Measurements from ENCODE around the gene ILRUN. TPM values are rescaled to one million over a fixed set of nuclear protein-coding genes. Genes with fewer than 3 reads are reported as not detected.

Gene ILRUN
- polyA plus RNA-seq, 1 of the 3 experiments (the other 2 are of a cell fraction) = 19.5 TPM

DNA sequence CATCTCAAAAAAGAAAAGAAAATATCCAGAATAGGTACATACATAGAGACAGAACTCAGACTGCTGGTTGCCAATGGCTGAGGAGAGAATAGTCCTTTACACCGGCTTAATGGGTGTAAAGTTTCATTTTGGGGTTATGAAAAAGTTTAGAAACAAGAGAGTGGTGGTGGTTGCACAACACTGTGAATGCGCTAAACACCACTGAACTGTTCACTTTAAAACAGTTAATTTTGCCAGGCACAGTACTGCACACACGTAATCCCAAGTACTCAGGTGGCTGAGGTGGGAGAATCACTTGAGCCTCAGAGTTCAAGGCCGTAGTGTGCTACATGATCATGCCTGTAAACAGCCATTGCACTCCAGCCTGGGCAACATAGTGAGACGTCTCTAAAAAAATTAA, 7.6 kb downstream of the ILRUN start:
- ChIA-PET CTCF (no interaction called here), POLR2A (no interaction called here)
- H3K4me3 ChIP-seq (ENCODE audit: low read depth in 2 of 2, low read length in 1 of 2) = no peak overlapping the region
- no peak overlapping the region for H3K27ac ChIP-seq (ENCODE audit: low read depth in 2 of 2, low read length in 1 of 2)
- H3K4me1 ChIP-seq (ENCODE audit: control insufficient read depth in 1 of 2, insufficient read depth in 2 of 2, low read depth in 1 of 2, low read length in 1 of 2) = peaks cover 2 to 3% of the 10 kb centered on the region in 2 experiments; a peak in 1 of 4 replicates
- no peaks in the 10 kb centered on the region for H3K9me2 ChIP-seq
- H3K79me2 ChIP-seq (ENCODE audit: insufficient read depth) = peaks cover 94% of the 10 kb centered on the region
- H2AFZ ChIP-seq (ENCODE audit: low read depth) = no peak overlapping the region
- peaks cover 37% of the 10 kb centered on the region for H4K20me1 ChIP-seq (ENCODE audit: insufficient read depth)
- no peak overlapping the region for H3K9ac ChIP-seq
- WGBS (ENCODE audit: low lambda C conversion rate) = 94% methylated on average over 5 of the region's 5 CpGs
- TF ChIP-seq, protein P1, sequence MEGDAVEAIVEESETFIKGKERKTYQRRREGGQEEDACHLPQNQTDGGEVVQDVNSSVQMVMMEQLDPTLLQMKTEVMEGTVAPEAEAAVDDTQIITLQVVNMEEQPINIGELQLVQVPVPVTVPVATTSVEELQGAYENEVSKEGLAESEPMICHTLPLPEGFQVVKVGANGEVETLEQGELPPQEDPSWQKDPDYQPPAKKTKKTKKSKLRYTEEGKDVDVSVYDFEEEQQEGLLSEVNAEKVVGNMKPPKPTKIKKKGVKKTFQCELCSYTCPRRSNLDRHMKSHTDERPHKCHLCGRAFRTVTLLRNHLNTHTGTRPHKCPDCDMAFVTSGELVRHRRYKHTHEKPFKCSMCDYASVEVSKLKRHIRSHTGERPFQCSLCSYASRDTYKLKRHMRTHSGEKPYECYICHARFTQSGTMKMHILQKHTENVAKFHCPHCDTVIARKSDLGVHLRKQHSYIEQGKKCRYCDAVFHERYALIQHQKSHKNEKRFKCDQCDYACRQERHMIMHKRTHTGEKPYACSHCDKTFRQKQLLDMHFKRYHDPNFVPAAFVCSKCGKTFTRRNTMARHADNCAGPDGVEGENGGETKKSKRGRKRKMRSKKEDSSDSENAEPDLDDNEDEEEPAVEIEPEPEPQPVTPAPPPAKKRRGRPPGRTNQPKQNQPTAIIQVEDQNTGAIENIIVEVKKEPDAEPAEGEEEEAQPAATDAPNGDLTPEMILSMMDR (IDR thresholded peaks at IDR 0.05) = no peak
- TF ChIP-seq TEAD4 (IDR thresholded peaks at IDR 0.05; ENCODE audit: borderline replicate concordance, insufficient read depth) (no peak), JUND (IDR thresholded peaks at IDR 0.05) (no peak), NRF1 (IDR thresholded peaks at IDR 0.05; ENCODE audit: low read depth, low read length) (no peak), CHD2 (IDR thresholded peaks at IDR 0.05; ENCODE audit: low read length, partially characterized antibody) (no peak), SIN3A (IDR thresholded peaks at IDR 0.05; ENCODE audit: borderline replicate concordance, low read depth, low read length) (no peak), POLR2AphosphoS5 (IDR thresholded peaks at IDR 0.05; ENCODE audit: low read depth, low read length) (no peak), SMC3 (IDR thresholded peaks at IDR 0.05; ENCODE audit: low read depth, low read length) (no peak), FOSL2 (IDR thresholded peaks at IDR 0.05; ENCODE audit: borderline replicate concordance, low read depth) (no peak), EP300 (IDR thresholded peaks at IDR 0.05; ENCODE audit: borderline replicate concordance in 1 of 2, low read depth in 1 of 2, low read length in 1 of 2) (no peak), EZH2phosphoT487 (IDR thresholded peaks at IDR 0.05; ENCODE audit: borderline replicate concordance, low read depth) (no peak)
- TF ChIP-seq, protein P2, sequence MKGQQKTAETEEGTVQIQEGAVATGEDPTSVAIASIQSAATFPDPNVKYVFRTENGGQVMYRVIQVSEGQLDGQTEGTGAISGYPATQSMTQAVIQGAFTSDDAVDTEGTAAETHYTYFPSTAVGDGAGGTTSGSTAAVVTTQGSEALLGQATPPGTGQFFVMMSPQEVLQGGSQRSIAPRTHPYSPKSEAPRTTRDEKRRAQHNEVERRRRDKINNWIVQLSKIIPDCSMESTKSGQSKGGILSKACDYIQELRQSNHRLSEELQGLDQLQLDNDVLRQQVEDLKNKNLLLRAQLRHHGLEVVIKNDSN (IDR thresholded peaks at IDR 0.05; ENCODE audit: borderline replicate concordance, low read depth) = no peak
- TF ChIP-seq, protein P3, sequence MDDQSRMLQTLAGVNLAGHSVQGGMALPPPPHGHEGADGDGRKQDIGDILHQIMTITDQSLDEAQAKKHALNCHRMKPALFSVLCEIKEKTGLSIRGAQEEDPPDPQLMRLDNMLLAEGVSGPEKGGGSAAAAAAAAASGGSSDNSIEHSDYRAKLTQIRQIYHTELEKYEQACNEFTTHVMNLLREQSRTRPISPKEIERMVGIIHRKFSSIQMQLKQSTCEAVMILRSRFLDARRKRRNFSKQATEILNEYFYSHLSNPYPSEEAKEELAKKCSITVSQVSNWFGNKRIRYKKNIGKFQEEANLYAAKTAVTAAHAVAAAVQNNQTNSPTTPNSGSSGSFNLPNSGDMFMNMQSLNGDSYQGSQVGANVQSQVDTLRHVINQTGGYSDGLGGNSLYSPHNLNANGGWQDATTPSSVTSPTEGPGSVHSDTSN (IDR thresholded peaks at IDR 0.05) = no peak
- TF ChIP-seq, protein P4, sequence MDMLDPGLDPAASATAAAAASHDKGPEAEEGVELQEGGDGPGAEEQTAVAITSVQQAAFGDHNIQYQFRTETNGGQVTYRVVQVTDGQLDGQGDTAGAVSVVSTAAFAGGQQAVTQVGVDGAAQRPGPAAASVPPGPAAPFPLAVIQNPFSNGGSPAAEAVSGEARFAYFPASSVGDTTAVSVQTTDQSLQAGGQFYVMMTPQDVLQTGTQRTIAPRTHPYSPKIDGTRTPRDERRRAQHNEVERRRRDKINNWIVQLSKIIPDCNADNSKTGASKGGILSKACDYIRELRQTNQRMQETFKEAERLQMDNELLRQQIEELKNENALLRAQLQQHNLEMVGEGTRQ (IDR thresholded peaks at IDR 0.05; ENCODE audit: borderline replicate concordance, low read depth, low read length) = no peak
- TF ChIP-seq, protein P5, sequence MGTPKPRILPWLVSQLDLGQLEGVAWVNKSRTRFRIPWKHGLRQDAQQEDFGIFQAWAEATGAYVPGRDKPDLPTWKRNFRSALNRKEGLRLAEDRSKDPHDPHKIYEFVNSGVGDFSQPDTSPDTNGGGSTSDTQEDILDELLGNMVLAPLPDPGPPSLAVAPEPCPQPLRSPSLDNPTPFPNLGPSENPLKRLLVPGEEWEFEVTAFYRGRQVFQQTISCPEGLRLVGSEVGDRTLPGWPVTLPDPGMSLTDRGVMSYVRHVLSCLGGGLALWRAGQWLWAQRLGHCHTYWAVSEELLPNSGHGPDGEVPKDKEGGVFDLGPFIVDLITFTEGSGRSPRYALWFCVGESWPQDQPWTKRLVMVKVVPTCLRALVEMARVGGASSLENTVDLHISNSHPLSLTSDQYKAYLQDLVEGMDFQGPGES (IDR thresholded peaks at IDR 0.05; ENCODE audit: low read depth, low read length) = no peak
- TF ChIP-seq, protein P6, sequence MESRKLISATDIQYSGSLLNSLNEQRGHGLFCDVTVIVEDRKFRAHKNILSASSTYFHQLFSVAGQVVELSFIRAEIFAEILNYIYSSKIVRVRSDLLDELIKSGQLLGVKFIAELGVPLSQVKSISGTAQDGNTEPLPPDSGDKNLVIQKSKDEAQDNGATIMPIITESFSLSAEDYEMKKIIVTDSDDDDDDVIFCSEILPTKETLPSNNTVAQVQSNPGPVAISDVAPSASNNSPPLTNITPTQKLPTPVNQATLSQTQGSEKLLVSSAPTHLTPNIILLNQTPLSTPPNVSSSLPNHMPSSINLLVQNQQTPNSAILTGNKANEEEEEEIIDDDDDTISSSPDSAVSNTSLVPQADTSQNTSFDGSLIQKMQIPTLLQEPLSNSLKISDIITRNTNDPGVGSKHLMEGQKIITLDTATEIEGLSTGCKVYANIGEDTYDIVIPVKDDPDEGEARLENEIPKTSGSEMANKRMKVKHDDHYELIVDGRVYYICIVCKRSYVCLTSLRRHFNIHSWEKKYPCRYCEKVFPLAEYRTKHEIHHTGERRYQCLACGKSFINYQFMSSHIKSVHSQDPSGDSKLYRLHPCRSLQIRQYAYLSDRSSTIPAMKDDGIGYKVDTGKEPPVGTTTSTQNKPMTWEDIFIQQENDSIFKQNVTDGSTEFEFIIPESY (IDR thresholded peaks at IDR 0.05; ENCODE audit: borderline replicate concordance, low read depth) = no peak
- no peak for DNase-seq
- no peak overlapping the region for H3K4me2 ChIP-seq
- H3K36me3 ChIP-seq (replicated peaks in 1 of 2; ENCODE audit: control insufficient read depth in 1 of 2, insufficient read depth in 2 of 2, low read length in 1 of 2) = peaks cover 0 to 8% of the 10 kb centered on the region in 2 experiments
- H3K27me3 ChIP-seq (ENCODE audit: insufficient read depth) = no peaks in the 10 kb centered on the region
- peaks cover 4% of the 10 kb centered on the region for H3F3A ChIP-seq (replicated peaks; ENCODE audit: insufficient read depth)
- H3K9me3 ChIP-seq = no peaks in the 10 kb centered on the region
